GM06990 (cell line): ENCODE data around the gene TPPP3.
"Not testable (repeated sequence)": the region's sequence is repeated elsewhere in the genome, so short reads cannot be mapped to it uniquely, and the experiment has no call there.

ENCODE experiments used
- DNase-seq: peaks from one replicate; pipeline ENCODE4 v3.0.0-alpha.2; 2011; ENCODE audit not compliant: insufficient read length; ENCODE audit errors: extremely low read depth
- H3K27me3 ChIP-seq: replicated peaks from 2 replicates; pipeline ENCODE4 v1.6.0; 2011; ENCODE audit warnings: low read length; ENCODE audit not compliant: control insufficient read depth, insufficient read depth
- H3K36me3 ChIP-seq: 2 replicates; pipeline ENCODE4 v1.5.1; 2011; ENCODE audit warnings: low read length; ENCODE audit not compliant: control insufficient read depth, insufficient read depth
- H3K4me3 ChIP-seq: replicated peaks from 2 replicates; pipeline ENCODE4 v1.5.1; 2011; ENCODE audit warnings: low read depth, mild to moderate bottlenecking, control low read depth, low read length
- TF ChIP-seq, protein P1 (sequence below): IDR thresholded peaks from 2 replicates; pipeline ENCODE4 v1.5.1; 2011; ENCODE audit warnings: low read length, control low read depth, mild to moderate bottlenecking, inconsistent platforms; ENCODE audit not compliant: insufficient read depth, poor library complexity, severe bottlenecking

TPPP3 gene

DNA sequence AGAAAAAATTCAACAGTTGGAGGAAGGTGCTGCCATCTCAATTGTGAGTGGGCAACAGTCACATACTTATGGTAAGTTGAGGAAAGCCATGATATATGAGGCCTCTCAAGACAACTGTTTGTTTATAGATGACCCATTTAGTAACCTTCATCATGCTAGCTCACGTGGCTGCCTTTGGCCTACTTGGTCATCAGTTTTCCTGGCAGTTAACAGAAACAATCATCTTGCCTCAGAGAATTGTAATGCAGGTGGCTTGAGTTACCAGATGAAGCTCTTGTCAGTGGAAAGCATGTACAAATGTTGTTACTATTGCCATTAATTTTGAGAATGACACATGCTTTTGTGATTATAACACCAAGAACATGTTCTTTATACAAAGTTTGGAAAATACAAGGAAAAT, 14.7 kb downstream of the TPPP3 start:
- no peaks in the 10 kb centered on the region; the same call in 1 of the 2 replicates for H3K27me3 ChIP-seq
- DNase-seq, result no peak
- H3K4me3 ChIP-seq, result no peak overlapping the region
- no peaks in the 10 kb centered on the region for H3K36me3 ChIP-seq
- TF ChIP-seq, protein P1, sequence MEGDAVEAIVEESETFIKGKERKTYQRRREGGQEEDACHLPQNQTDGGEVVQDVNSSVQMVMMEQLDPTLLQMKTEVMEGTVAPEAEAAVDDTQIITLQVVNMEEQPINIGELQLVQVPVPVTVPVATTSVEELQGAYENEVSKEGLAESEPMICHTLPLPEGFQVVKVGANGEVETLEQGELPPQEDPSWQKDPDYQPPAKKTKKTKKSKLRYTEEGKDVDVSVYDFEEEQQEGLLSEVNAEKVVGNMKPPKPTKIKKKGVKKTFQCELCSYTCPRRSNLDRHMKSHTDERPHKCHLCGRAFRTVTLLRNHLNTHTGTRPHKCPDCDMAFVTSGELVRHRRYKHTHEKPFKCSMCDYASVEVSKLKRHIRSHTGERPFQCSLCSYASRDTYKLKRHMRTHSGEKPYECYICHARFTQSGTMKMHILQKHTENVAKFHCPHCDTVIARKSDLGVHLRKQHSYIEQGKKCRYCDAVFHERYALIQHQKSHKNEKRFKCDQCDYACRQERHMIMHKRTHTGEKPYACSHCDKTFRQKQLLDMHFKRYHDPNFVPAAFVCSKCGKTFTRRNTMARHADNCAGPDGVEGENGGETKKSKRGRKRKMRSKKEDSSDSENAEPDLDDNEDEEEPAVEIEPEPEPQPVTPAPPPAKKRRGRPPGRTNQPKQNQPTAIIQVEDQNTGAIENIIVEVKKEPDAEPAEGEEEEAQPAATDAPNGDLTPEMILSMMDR, result no peak

DNA sequence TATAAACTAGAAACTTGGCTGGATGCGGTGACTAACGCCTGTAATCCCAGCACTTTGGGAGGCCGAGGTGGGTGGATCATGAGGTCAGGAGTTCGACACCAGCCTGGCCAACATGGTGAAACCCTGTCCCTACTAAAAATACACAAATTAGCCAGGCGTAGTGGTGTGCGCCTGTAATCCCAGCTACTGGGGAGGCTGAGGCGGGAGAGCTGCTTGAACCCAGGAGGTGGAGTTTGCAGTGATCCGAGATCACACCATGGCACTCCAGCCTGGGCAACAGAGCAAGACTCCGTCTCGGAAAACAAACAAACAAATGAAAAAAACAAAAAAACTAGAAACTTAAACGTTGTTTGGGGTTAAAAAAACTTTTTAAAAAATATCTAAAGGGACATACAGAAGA, 17.3 kb downstream of the TPPP3 start:
- H3K27me3 ChIP-seq, H3K36me3 ChIP-seq, H3K4me3 ChIP-seq, DNase-seq: not testable (repeated sequence)

DNA sequence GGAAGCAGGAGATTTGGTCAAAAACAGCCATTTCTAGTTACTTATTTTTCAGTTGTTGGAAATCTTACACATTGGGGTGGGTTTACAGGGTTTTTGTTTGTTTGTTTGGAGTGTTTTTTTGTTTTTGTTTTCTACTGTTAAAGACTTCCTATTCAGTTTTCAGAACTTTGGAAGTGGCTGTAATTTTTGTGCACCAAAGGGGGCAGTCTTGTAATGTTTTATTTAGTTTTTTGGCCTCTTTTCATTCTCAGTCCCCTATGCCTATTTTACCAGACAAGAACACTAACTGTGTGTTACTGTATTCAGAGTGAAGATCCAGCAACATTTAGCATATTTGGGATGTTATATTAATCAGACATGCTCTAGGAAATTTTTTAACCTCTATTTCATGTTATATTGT, 20.6 kb downstream of the TPPP3 start:
- H3K36me3 ChIP-seq, result no peaks in the 10 kb centered on the region
- no peak overlapping the region for H3K4me3 ChIP-seq
- DNase-seq, result no peak
- TF ChIP-seq, protein P1, result peak; percentile 25
- H3K27me3 ChIP-seq, result no peaks in the 10 kb centered on the region; the same call in none of the 2 replicates

DNA sequence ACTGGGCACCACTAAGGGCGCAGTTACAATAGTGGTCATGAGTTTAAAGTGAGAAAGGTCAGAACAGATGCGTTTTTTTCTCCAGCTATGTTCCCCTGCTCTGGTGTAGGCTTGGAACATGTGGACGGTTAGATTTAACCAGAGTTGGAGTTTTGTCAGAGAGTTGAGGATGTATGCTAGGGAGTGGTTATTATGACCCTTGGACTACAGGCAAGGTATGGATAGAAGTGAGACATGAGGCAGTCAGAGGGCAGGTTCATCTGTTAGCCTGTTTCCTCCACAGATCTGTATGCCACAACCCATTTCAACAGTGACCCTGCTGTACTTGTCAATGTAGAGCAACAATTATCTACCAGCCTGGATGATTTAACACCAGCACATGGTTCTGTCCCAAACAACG, 22.6 kb downstream of the TPPP3 start:
- TF ChIP-seq, protein P1, result no peak
- Histone ChIP-seq H3K4me3 (no peak overlapping the region), H3K27me3 (no peaks in the 10 kb centered on the region; the same call in none of the 2 replicates), H3K36me3 (no peaks in the 10 kb centered on the region)
- no peak for DNase-seq

DNA sequence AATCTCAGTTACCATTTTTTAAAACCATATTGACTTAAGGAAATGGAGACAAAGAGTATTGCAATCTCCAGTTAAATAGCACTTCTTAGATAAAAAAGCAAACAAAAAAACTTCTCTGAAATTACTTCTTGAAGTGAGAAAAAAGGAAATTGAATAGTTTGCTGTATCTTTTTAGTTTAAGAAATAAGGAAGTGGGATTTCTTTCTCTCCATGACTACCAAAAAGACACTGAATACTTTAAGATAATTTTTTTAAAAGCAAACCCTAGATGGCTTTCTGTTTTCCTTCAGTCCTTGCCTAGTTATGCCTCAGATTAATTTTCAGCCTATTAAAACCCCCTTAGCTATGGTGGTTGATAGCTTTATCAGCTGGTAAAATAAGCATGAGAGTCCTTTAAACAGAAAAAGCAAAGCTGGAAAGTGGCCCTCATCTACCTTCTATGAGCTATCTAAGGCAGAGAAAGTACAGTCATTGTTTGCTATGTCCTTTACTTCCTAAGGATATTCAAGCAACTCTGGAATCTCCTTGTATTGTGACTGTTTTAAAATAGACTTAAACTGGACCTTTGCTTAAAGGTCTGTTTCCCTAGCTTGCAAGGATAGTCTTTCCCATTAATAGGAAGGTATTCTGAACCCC, 28.6 kb downstream of the TPPP3 start:
- Histone ChIP-seq H3K36me3 (no peaks in the 10 kb centered on the region), H3K27me3 (no peaks in the 10 kb centered on the region; the same call in 1 of the 2 replicates), H3K4me3 (no peak overlapping the region)
- no peak for DNase-seq
- TF ChIP-seq, protein P1, result no peak

DNA sequence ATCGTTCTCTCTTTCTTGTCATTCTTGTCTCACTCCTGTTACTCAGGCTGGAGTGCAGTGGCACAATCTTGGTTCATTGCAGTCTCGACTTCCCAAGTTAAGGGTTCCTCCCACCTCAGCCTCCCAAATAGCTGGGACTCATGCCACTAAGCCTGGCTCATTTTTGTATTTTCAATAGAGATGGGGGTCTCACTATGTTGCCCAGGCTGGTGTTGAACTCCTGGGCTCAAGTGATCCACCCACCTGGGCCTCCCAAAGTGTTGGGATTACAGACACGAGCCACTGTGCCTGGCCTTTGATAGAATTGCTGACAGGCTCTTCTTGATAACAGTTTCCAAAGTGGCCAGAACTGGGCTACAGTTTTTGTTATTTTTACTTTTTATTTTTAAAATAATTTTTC, 32.3 kb downstream of the TPPP3 start:
- TF ChIP-seq, protein P1, result no peak

DNA sequence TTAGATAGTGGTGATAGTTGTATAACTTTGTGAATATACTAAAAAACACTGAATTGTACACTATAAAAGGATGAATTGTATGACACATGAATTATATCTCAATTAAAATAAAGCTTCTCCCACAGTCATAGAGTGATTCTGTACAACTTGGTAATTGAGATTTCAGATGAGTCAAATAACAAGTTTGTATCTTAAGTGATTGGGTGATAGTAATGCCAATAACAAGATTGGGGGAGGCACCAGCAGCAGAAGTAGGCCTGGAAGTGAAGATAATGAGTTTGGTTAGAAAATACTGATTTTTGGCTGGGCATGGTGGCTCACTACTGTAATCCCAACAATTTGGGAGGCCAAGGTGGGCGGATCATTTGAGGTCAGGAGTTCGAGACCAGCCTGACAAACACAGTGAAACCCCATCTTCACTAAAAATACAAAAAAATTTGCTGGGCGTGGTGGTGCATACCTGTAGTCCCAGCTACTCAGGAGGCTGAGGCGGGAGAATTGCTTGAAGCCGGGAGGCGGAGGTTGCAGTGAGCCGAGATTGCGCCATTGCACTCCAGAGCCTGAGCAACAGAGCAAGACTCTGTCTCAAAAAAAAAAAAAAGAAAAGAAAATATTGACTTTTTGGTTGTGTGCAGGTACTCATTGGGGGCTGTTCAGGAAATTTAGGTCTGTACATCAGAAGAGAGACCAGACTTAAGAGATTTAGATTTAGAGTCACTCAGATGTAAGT, 33.6 kb downstream of the TPPP3 start:
- not testable (repeated sequence) for H3K27me3 ChIP-seq, H3K36me3 ChIP-seq, H3K4me3 ChIP-seq, DNase-seq

More for the DNA sequence above, 32.3 kb downstream of the TPPP3 start:
- Histone ChIP-seq H3K4me3 (no peak overlapping the region), H3K36me3 (no peaks in the 10 kb centered on the region), H3K27me3 (no peaks in the 10 kb centered on the region)
- DNase-seq, result no peak
